HepG2 (cell line): ENCODE data around the gene HARBI1. TPM values are rescaled to one million over a fixed set of nuclear protein-coding genes. Genes with fewer than 3 reads are reported as not detected.
A peak's percentile ranks its signal among the peaks of the same experiment; 100 is the strongest.

Source experiments
- CCDC6 ChIP-seq: sonication (generic); formaldehyde crosslinking; IDR thresholded peaks from 2 replicates; pipeline ENCODE4 v1.8.1; 2022; ENCODE audit warnings: mild to moderate bottlenecking, missing genetic modification reagents, moderate library complexity
- DNMT3B ChIP-seq: conservative IDR thresholded peaks from 2 replicates; pipeline ENCODE4 v1.6.1; 2016; ENCODE audit warnings: missing biosample characterization, control low read depth
- HCFC1 ChIP-seq: fragments of 150-350 bp; IDR thresholded peaks from 2 replicates; pipeline ENCODE4 v1.6.1; 2014; ENCODE audit warnings: low read depth, low read length
- HNRNPK ChIP-seq: fragments of 200-400 bp; formaldehyde crosslinking; IDR thresholded peaks from 2 replicates; pipeline ENCODE4 v1.6.1; 2018; ENCODE audit warnings: low read length, low read depth, moderate library complexity, mild to moderate bottlenecking; ENCODE audit not compliant: poor library complexity, severe bottlenecking
- JUND ChIP-seq: sonication (generic); formaldehyde crosslinking; IDR thresholded peaks from 2 replicates; pipeline ENCODE4 v1.8.0; 2022; ENCODE audit warnings: mild to moderate bottlenecking, missing genetic modification reagents
- MAFK ChIP-seq, 2 experiments: IDR thresholded peaks in 1 of 2; conservative IDR thresholded peaks in 1 of 2; 2 replicates each; pipeline ENCODE4 v1.6.1; 2011; ENCODE audit warnings: improper control_type of control experiment in 2 of 2, low read length in 2 of 2
- MYC ChIP-seq: sonication (generic); formaldehyde crosslinking; IDR thresholded peaks from 2 replicates; pipeline ENCODE4 v1.9.0; 2021; ENCODE audit warnings: missing genetic modification reagents, borderline replicate concordance
- NFRKB ChIP-seq: fragments of 450-650 bp; IDR thresholded peaks from 2 replicates; pipeline ENCODE4 v1.6.1; 2017
- NFYC ChIP-seq: IDR thresholded peaks from 2 replicates; pipeline ENCODE4 v1.6.1; 2016; ENCODE audit warnings: missing genetic modification reagents, missing compliant biosample characterization
- NPAS2 ChIP-seq: sonication (generic); formaldehyde crosslinking; IDR thresholded peaks from 2 replicates; pipeline ENCODE4 v1.8.0; 2022; ENCODE audit warnings: mild to moderate bottlenecking, missing genetic modification reagents, borderline replicate concordance
- TAF15 ChIP-seq: fragments of 200-400 bp; formaldehyde crosslinking; IDR thresholded peaks from one replicate; pipeline ENCODE4 v1.6.1; 2018; ENCODE audit warnings: mild to moderate bottlenecking, low read depth, low read length; ENCODE audit not compliant: poor library complexity, severe bottlenecking
- YEATS2 ChIP-seq: sonication (generic); formaldehyde crosslinking; IDR thresholded peaks from 2 replicates; pipeline ENCODE4 v1.4.0; 2020; ENCODE audit warnings: missing genetic modification reagents, borderline replicate concordance
- ZNF224 ChIP-seq: sonication (generic); formaldehyde crosslinking; IDR thresholded peaks from 2 replicates; pipeline ENCODE4 v1.5.0; 2020; ENCODE audit warnings: mild to moderate bottlenecking, missing genetic modification reagents
- ZNF441 ChIP-seq: sonication (generic); formaldehyde crosslinking; IDR thresholded peaks from 2 replicates; pipeline ENCODE4 v1.7.0; 2021; ENCODE audit warnings: missing genetic modification reagents, borderline replicate concordance
- ZNF619 ChIP-seq: sonication (generic); formaldehyde crosslinking; IDR thresholded peaks from 2 replicates; pipeline ENCODE4 v1.4.0; 2020; ENCODE audit warnings: mild to moderate bottlenecking, missing genetic modification reagents
- ZNF7 ChIP-seq: IDR thresholded peaks from 2 replicates; pipeline ENCODE4 v1.6.1; 2016; ENCODE audit warnings: missing biosample characterization, missing genetic modification reagents
- ZNF790 ChIP-seq: sonication (generic); formaldehyde crosslinking; IDR thresholded peaks from 2 replicates; pipeline ENCODE4 v1.8.0; 2022; ENCODE audit warnings: missing genetic modification reagents, mild to moderate bottlenecking, borderline replicate concordance
- ZNF879 ChIP-seq: sonication (generic); formaldehyde crosslinking; IDR thresholded peaks from 2 replicates; pipeline ENCODE4 v1.8.1; 2023; ENCODE audit warnings: missing genetic modification reagents
- ZSCAN25 ChIP-seq: sonication (generic); formaldehyde crosslinking; IDR thresholded peaks from 2 replicates; pipeline ENCODE4 v1.8.0; 2022; ENCODE audit warnings: mild to moderate bottlenecking, missing genetic modification reagents
- polyA plus RNA-seq, 8 experiments: library from polyadenylated mRNA; depleted of rRNA in 3 of 8; stranded (reverse) in 7 of 8; unstranded in 1 of 8; fragments of >200 nt; fragmentation: Illumina TruSeq in 4 of 8; extraction: Trizol in 4 of 8; gene quantifications; 2 replicates each; pipeline versions ENCODE4 v1.2.1 to v1.2.3, GENCODE V29; 2011 to 2016; ENCODE audit warnings: low read depth in 4 of 8, missing spikeins in 1 of 8, mixed read lengths in 1 of 8; ENCODE audit not compliant: insufficient read depth in 1 of 8
- total RNA-seq, 5 experiments: library from RNA; depleted of rRNA; stranded (reverse); fragments of >200 nt; fragmentation: Illumina TruSeq; extraction: Trizol; gene quantifications; 2 replicates each; pipeline ENCODE4 v1.2.3, GENCODE V29; 2016; ENCODE audit warnings: low read depth in 1 of 5
- TF ChIP-seq, protein P1 (sequence below): sonication (generic); formaldehyde crosslinking; IDR thresholded peaks from 2 replicates; pipeline ENCODE4 v1.4.0; 2020; ENCODE audit warnings: missing genetic modification reagents
- TF ChIP-seq, protein P2 (sequence below): sonication (generic); formaldehyde crosslinking; IDR thresholded peaks from 2 replicates; pipeline ENCODE4 v1.5.0; 2020; ENCODE audit warnings: mild to moderate bottlenecking, missing genetic modification reagents, moderate library complexity
- TF ChIP-seq, protein P3 (sequence below): conservative IDR thresholded peaks from 2 replicates; pipeline ENCODE4 v1.6.1; 2018; ENCODE audit warnings: missing genetic modification reagents

Gene HARBI1
- total and polyA plus RNA-seq, 2 of the 13 experiments (the other 11 are each of a cell fraction or from before 2014, with no cell fraction given), result 2.5 to 4.8 TPM

DNA sequence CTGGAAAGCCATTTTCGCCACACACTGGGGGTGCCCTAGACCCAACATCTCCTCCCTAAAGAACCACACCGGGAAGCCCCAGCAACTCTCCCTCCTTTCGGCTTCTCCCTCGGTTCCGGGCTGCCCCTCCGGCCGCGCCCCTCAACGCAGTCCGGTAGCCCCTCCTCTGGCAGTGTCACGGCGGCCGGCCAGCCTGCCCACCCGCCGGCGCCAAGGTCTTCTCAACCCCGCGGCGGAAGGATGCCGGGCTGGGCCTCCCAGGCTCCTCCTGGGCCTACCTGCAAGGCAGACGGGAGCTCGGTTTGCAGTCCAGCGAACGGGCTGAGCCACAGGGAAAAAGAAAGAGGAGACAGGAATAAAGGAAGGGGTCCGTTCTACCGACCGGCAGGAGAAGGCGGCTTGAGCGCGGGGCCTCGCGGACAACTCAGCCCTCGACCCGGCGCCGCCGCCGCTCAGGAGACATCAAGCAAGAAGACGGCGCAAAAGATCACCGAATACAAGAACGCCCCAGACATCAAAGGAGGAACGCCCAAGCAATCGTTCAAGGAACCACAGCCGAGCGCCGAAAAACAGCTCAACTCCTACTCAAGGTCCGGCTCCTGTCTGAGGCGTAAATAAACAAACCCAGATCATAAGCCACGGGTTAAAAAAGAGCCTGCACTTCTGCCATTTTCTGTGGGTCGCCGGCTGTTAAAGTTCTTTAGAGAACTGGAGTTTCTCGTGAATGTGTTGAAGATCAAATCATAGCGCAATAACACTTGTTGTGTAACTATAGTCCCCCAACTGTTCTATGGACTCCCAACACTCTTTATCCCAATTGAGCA, 23.3 kb downstream of the HARBI1 start, which contains the start of gene AMBRA1 (continued):
- TF ChIP-seq, protein P1, sequence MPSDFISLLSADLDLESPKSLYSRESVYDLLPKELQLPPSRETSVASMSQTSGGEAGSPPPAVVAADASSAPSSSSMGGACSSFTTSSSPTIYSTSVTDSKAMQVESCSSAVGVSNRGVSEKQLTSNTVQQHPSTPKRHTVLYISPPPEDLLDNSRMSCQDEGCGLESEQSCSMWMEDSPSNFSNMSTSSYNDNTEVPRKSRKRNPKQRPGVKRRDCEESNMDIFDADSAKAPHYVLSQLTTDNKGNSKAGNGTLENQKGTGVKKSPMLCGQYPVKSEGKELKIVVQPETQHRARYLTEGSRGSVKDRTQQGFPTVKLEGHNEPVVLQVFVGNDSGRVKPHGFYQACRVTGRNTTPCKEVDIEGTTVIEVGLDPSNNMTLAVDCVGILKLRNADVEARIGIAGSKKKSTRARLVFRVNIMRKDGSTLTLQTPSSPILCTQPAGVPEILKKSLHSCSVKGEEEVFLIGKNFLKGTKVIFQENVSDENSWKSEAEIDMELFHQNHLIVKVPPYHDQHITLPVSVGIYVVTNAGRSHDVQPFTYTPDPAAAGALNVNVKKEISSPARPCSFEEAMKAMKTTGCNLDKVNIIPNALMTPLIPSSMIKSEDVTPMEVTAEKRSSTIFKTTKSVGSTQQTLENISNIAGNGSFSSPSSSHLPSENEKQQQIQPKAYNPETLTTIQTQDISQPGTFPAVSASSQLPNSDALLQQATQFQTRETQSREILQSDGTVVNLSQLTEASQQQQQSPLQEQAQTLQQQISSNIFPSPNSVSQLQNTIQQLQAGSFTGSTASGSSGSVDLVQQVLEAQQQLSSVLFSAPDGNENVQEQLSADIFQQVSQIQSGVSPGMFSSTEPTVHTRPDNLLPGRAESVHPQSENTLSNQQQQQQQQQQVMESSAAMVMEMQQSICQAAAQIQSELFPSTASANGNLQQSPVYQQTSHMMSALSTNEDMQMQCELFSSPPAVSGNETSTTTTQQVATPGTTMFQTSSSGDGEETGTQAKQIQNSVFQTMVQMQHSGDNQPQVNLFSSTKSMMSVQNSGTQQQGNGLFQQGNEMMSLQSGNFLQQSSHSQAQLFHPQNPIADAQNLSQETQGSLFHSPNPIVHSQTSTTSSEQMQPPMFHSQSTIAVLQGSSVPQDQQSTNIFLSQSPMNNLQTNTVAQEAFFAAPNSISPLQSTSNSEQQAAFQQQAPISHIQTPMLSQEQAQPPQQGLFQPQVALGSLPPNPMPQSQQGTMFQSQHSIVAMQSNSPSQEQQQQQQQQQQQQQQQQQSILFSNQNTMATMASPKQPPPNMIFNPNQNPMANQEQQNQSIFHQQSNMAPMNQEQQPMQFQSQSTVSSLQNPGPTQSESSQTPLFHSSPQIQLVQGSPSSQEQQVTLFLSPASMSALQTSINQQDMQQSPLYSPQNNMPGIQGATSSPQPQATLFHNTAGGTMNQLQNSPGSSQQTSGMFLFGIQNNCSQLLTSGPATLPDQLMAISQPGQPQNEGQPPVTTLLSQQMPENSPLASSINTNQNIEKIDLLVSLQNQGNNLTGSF (CRISPR knock-in tag), result no peak
- TF ChIP-seq NFRKB, result no peak
- peak; percentile 77; the same call in 1 of the 2 replicates for TF ChIP-seq ZNF879 (CRISPR knock-in tag)
- TF ChIP-seq, protein P2, sequence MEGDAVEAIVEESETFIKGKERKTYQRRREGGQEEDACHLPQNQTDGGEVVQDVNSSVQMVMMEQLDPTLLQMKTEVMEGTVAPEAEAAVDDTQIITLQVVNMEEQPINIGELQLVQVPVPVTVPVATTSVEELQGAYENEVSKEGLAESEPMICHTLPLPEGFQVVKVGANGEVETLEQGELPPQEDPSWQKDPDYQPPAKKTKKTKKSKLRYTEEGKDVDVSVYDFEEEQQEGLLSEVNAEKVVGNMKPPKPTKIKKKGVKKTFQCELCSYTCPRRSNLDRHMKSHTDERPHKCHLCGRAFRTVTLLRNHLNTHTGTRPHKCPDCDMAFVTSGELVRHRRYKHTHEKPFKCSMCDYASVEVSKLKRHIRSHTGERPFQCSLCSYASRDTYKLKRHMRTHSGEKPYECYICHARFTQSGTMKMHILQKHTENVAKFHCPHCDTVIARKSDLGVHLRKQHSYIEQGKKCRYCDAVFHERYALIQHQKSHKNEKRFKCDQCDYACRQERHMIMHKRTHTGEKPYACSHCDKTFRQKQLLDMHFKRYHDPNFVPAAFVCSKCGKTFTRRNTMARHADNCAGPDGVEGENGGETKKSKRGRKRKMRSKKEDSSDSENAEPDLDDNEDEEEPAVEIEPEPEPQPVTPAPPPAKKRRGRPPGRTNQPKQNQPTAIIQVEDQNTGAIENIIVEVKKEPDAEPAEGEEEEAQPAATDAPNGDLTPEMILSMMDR (CRISPR knock-in tag), result 0 out of 2 replicates have a peak, but pooled peaks have one; percentile 2
- TF ChIP-seq TAF15, result no peak
- TF ChIP-seq HCFC1, result peak; percentile 59
- no peak for TF ChIP-seq CCDC6 (CRISPR knock-in tag)
- peak; percentile 14 for TF ChIP-seq HNRNPK
- TF ChIP-seq ZNF441, result peak; percentile 67; the same call in 1 of the 2 replicates
- TF ChIP-seq ZSCAN25 (CRISPR knock-in tag), result peak; percentile 20; the same call in 1 of the 2 replicates
- no peak for TF ChIP-seq NPAS2 (CRISPR knock-in tag)
- TF ChIP-seq MYC (CRISPR knock-in tag), result 0 out of 2 replicates have a peak, but pooled peaks have one; percentile 31
- 0 out of 2 replicates have a peak, but pooled peaks have one; percentile 17 for TF ChIP-seq ZNF790 (CRISPR knock-in tag)
- no peak for TF ChIP-seq NFYC
- TF ChIP-seq, protein P3, sequence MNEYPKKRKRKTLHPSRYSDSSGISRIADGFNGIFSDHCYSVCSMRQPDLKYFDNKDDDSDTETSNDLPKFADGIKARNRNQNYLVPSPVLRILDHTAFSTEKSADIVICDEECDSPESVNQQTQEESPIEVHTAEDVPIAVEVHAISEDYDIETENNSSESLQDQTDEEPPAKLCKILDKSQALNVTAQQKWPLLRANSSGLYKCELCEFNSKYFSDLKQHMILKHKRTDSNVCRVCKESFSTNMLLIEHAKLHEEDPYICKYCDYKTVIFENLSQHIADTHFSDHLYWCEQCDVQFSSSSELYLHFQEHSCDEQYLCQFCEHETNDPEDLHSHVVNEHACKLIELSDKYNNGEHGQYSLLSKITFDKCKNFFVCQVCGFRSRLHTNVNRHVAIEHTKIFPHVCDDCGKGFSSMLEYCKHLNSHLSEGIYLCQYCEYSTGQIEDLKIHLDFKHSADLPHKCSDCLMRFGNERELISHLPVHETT (CRISPR knock-in tag), result peak; percentile 61; the same call in 1 of the 2 replicates
- TF ChIP-seq DNMT3B (CRISPR knock-in tag), result no peak
- no peak; the same call in 1 of the 2 replicates for TF ChIP-seq ZNF7 (CRISPR knock-in tag)
- TF ChIP-seq ZNF619 (CRISPR knock-in tag), result no peak
- peak; percentile 9 to 38; a peak in 3 of 4 replicates for TF ChIP-seq MAFK (conservative IDR thresholded peaks at IDR 0.05 in 1 of 2, IDR thresholded peaks at IDR 0.05 in 1 of 2; ENCODE audit: low read length in 2 of 2)
- TF ChIP-seq JUND (CRISPR knock-in tag), result no peak
- peak; percentile 86; the same call in 1 of the 2 replicates for TF ChIP-seq YEATS2 (CRISPR knock-in tag)
- TF ChIP-seq ZNF224 (CRISPR knock-in tag), result peak; percentile 58; the same call in 1 of the 2 replicates
